Activated naive CD4-positive, alpha-beta T cell (primary cell): Measurements from ENCODE around the gene EN2.

Experiments used
- DNase-seq, 4 experiments: peaks; one replicate each; lab custom pipeline; 2025; lab: John Stamatoyannopoulos, UW

Gene EN2

GRCh38 chr7:155450970-155451801 is 6.7 kb upstream of the EN2 start:
- no peak for DNase-seq

GRCh38 chr7:155451840-155452239 is 6.1 kb upstream of the EN2 start:
- no peak for DNase-seq

- DNase-seq, result no peak
Observed at GRCh38 chr7:155452505-155453295, 5.2 kb upstream of the EN2 start.

- no peak for DNase-seq
Observed at GRCh38 chr7:155453296-155454182, 4.4 kb upstream of the EN2 start.

DNA sequence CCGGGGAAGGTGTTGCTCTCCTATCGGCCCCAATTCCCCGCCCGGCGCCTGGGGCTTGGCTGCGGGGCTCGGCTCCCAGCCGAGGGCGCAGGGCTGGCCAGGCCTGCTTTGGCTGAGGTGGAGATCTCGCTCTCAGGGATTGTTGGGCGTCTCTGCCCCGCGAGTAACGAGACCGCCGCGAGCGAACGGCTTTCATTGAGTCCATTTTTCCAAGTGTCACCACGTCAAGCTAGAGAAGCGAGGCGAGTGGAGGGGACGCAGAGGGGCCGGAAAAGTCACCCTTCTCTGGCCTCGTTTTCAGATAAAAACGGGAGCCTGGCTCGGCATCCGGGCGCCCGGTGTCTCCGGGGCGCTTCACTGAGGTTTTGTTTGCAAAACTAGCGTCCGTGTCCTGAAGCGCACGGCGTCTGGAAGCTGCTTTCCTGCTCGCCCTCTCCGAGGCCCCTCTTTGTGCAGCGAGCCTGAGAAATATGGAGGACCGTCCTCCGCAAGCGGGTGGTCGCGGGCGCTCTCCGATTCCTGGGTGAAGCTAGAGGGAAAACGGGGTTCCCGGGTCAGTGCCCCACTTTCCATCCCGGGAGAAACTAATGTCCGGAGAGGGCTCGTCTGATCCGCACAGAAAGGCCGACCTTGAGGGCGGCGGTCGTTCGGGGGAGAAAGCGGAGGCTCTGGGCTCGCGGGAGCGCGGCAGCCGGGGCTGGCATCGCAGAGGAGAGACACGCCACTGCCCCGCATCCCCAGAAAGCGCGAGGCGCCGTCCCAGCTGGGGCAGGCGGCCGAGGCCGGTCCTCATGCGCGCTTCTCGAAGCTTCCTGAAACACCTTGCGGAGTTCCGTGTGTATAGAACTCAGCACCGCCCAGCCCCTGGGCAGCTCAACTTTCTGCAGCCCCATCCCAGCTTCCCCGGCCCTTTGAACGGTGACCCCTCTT is 3.5 kb upstream of the EN2 start:
- no peak for DNase-seq

GRCh38 chr7:155455132-155455693 is 2.7 kb upstream of the EN2 start:
- DNase-seq, result no peak

GRCh38 chr7:155455776-155456737 is 1.9 kb upstream of the EN2 start:
- no peak for DNase-seq

DNA sequence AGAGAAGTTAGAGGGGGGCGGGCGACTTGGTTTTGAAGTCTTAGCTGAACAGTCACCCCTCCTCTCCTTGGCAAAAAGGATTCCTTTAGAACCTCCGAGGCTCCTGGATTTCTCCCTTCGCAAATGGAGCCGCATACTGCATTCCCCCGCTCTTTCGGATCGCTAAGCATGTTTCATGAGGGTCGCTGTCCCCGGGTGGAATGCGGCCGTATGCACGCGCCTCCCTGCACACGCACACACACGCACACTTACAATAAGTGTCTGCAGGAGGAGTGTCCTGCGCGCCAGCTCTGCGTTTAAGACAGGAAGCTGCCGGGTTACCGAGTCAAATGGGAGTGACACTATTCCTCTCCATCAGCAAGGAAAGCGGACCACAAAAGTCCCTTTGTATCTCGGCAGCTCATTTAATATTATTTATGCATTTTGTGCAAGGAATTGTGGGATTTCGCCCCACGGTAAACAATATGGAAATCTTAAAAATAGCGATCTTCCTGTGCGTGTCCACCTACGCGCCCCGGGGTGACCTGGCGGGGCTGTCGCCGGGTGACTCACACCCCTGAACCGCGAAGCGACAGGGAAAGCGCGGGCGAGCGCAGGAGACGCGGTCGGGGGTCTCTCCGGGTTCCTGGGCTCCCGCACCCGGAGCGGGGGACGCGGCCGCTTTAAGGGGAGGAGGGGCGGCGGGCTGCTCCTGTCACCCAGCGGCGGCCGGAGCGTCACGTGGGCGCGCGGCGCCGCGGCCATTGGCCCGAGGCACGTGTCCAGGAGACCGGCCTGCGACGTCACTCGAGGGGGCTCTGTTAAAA is 988 bp upstream of the EN2 start:
- no peak for DNase-seq

GRCh38 chr7:155457544-155458110 is 302 bp upstream of the EN2 start:
- DNase-seq, result no peak

DNA sequence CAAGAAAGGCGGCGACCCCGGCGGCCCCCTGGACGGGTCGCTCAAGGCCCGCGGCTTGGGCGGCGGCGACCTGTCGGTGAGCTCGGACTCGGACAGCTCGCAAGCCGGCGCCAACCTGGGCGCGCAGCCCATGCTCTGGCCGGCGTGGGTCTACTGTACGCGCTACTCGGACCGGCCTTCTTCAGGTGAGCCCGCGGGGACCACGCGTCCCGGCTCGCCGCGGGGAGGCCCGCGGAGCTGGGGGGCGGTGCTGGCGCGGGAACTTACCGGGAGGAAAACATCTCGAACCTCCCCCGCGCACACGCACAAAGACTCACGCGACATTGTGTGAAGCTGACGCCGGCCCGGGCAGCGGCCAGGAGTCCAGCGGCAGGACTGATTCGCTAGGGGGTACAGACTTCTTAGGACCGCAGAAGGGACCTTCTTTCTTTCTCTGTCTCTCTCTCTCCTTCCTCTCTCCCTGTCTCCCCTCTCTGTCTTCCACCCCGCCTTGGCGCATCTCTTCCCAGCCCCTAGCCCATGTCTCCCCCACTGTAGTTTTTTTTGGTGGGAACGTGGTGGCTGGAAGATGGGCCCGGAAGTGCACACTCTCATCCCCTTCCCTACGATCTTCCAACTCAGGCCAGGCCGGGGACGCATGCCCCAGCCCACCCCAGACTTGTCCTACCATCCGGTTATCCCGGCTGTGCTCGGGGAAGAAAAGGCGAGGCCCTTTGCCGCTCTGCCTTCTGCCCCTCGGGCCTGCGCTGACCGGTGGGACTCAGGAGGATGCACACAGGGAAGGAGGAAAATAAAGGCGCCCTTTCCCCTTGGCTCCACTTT is 1.2 kb downstream of the EN2 start:
- DNase-seq, result no peak

DNA sequence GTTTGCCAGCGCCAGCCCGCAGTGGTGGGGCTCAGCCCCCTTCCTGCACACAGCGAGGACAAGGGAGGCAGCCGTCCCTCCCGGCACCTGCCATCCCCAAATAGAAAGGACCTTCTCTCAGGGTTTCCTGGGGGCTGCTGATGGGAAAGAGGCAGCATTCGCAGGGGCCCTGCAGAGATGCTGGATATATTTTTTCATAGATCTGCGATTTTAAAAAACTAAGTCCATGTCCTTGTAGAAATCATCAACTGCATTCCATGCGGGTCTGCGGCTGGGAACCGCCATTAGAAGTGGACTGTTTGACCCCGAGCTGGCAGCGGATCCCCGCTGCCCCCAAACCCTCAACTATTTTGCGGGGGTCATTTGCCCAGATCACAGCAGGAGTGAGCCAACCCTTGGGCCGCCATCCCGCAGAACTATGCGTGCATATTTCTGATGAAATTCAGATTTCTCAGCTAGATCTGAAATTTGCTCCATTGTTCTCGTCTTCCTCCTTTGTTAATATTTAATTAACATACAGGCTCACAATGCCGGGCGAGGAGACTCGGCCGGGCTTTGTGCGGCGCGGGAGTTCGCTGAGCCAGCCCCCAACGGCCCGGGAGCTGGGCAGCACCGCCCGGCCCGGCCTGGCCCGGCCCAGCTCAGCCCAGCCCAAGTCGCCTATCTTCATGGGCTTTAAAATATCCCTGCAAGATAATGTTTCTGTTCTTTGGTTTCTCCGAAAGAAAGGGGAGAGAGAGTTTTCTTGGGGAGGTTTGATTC is 2.0 kb downstream of the EN2 start:
- no peak for DNase-seq

GRCh38 chr7:155460926-155461613 is 3.1 kb downstream of the EN2 start:
- DNase-seq, result no peak

DNA sequence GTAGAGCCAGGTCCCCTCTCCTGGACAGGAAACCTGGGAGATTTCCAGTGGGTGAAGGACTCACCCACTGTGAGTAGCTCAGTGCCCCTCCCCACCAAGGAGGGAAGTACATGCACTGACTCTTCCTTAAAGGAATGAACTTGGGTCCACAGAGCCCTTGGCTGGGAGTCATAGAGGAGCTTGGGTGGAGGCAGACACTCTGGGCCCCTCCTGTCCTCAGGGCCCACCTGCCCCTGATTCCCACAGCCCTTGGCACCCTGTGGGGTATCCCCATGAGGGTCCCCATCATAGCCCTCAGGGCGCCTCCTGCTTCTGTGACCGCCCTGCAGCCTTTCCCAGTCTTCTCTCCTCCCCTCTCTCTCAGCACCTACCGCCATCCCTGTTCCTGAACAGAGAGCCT is 3.7 kb downstream of the EN2 start:
- DNase-seq, result no peak

DNA sequence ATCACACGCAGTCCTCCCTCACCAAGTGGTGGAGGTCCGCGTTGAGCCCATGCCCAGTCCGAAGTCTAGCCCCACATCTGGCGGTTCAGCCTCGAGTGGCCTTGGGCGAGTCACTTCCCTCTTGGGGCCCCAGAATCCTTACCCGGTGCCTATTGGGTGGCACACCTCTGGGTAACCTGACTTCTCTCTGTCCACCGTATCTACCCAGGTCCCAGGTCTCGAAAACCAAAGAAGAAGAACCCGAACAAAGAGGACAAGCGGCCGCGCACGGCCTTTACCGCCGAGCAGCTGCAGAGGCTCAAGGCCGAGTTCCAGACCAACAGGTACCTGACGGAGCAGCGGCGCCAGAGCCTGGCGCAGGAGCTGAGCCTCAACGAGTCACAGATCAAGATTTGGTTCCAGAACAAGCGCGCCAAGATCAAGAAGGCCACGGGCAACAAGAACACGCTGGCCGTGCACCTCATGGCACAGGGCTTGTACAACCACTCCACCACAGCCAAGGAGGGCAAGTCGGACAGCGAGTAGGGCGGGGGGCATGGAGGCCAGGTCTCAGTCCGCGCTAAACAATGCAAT is 4.3 kb downstream of the EN2 start:
- no peak for DNase-seq

DNA sequence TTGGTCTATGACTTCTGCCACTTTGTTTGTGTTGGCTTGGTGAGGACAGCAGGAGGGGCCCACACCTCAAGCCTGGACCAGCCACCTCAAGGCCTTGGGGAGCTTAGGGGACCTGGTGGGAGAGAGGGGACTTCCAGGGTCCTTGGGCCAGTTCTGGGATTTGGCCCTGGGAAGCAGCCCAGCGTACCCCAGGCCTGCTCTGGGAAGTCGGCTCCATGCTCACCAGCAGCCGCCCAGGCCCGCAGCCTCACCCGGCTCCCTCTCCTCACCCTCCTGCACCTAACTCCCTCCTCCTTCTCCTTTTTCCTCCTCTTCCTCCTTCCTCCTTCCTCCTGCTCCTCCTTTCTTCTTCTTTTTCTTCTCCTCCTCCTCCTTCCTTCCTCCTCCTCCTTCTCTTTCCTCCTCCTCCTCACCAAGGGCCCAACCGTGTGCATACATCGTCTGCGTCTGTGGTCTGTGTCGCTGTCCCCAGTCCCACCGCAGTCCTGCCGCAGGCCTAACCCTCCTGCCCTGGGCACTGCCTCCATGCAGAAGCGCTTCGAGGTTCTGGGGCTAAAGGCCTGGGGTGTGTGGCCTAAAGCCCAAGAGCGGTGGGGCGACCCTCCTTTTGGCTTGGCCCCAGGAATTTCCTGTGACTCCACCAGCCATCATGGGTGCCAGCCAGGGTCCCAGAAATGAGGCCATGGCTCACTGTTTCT is 5.3 kb downstream of the EN2 start:
- DNase-seq, result no peak
